ENCODE measurements around the gene EPB41L2.

The EPB41L2 gene

DNA sequence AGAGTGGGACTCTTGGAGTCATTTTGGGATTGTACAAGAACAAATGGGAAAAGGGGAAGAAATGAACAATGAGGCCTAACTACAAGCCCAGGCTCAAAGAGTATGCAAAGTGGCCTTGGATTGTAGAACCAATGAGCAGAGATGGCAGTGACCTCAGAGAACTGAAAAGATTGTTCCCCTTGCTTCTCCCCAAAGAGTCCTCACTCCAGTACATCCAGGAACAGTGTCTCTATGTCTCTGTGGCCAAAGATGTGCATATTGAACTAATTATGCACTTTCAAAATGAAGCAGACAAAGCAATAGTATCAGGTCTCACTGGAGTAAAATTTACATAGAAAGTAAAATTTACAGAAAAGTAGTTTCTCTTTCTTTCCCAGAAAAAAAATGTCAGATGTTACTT is 154.9 kb downstream of the EPB41L2 start:
- no peak for TF ChIP-seq ZNF274 (IDR thresholded peaks at IDR 0.05; ENCODE audit: low read depth, low read length)
- no peak overlapping the region for H3K4me3 ChIP-seq (ENCODE audit: low read length)

DNA sequence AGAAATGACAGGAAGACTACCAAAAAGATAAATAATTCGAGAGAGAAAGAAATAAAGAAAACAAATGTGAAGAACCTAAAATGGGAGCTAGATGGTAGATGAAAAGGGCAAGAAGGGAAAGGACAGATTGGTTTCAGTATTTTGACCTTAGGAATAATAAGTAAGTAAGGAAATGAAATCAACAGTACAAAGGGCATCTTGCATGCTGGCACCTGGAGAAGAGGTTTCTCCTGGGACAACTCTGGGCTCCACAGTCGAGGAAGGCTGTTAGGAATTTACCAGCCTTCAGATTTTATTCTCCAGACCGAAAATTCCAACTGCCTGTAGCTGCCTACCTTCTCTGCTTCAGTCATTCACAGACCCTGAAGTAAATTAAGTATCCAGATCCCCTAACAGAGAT is 155.4 kb downstream of the EPB41L2 start:
- no peak overlapping the region for H3K4me3 ChIP-seq (ENCODE audit: low read length)
- no peak for TF ChIP-seq ZNF274 (IDR thresholded peaks at IDR 0.05; ENCODE audit: low read depth, low read length)

DNA sequence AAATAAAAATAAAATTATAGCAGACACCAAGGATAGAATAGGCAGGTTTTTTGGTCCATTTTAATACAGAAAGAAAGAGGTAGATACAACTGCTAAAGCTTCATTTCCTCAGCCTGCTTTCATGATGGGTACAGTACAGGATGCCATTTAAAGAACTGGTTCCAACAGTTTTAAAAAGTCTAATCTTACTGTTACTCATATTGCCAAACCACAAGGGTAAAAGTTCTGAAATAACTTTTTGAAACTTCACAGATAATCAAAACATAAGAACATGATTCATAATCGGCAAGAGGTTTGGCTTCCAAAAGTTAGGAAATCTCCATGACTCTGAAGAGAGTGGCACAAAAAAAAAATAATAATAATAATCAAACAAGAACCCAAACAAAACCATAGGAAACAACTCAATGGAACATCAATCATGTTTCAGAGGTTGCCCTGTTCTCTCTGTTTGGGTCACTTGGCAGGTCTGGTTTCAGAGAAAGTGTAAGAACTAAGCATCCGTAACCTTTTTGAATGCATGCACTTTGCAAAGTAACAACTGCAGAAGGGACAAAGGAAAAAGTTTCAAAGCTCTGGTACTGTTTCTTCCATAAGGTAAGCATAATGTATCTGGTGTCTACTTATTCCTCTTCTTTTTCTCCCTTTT is 156.2 kb downstream of the EPB41L2 start:
- no peak for TF ChIP-seq ZNF274 (IDR thresholded peaks at IDR 0.05; ENCODE audit: low read depth, low read length)
- H3K4me3 ChIP-seq (ENCODE audit: low read length), result no peak overlapping the region

DNA sequence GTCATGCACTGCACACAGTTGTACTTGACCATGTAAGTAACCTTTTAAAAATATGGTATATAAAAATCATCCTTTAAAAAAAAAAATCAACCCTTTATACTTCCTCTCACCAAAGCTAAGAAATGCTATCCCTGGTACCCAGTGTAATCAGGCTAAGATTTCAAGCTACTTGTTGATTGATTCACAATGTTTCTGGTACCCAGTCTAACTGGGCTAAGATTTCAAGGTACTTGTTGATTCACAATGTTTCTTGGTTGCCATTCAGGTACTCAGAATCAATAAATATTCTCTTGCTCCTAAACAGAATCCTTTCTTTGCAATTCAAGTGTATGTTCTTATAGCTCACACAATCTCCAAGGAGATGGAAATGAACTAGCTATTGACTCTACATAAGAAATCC is 159.4 kb downstream of the EPB41L2 start:
- TF ChIP-seq ZNF274 (IDR thresholded peaks at IDR 0.05; ENCODE audit: low read depth, low read length), result no peak
- no peak overlapping the region for H3K4me3 ChIP-seq (ENCODE audit: low read length)

DNA sequence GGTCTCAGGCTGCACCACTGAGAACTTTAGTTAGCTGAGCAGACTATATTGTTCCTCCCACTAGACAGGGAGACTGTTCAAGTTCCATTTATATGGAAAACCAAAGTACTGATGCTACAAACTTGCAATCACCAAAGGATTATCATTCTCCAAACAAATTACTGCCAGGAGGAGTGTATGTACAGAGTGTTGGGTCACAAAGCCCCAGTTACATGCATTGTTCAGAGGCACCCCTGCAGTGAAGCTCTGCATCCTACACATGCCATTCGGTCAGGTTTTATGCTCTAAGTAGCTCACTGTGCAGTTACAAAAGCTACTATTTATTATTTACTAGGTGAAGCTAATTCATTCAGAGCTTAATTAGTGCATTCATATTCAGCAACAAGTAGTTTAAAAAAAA is 160.0 kb downstream of the EPB41L2 start:
- TF ChIP-seq ZNF274 (IDR thresholded peaks at IDR 0.05; ENCODE audit: low read depth, low read length), result no peak
- no peak overlapping the region for H3K4me3 ChIP-seq (ENCODE audit: low read length)

DNA sequence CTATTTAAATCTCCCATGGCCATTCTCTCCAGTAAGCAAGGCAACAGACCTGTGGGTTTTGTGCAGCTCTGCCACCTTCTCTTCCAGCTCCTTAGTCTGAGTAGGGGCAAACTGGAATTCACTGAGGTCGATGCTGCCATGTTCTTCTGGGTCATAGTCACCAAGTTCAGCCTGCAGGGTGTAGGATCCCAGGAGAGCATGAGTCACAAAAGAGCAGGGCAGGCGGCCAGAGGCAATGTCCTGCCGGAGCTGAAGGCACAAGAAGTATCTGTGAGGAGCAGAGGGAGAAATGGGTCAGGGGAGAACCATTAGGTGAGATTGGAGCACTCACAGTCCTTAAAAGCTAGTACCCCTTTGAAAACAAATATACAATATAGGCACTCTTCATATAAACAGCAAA is 162.1 kb downstream of the EPB41L2 start:
- TF ChIP-seq ZNF274 (IDR thresholded peaks at IDR 0.05; ENCODE audit: low read depth, low read length), result no peak
- no peak overlapping the region for H3K4me3 ChIP-seq (ENCODE audit: low read length)

DNA sequence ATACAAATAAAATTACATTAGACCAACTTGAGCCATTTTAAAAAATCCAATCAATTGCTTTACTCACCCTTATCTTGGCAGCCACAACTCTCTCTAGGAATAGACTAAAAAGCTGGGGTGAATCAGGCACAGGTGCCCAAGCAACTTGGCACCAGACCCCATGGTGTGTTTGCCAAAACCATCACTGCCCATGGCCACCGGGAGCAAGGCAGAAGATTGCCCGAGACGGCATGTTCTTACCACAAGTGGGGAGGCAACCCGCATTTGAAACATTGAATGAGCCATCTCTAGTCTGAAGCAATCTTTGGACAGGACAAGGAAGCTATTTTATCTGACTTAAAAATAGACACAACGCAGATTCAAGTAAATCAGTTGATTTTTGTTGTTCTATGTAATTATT is 166.8 kb downstream of the EPB41L2 start:
- no peak for TF ChIP-seq ZNF274 (IDR thresholded peaks at IDR 0.05; ENCODE audit: low read depth, low read length)
- H3K4me3 ChIP-seq (ENCODE audit: low read length), result no peak overlapping the region

DNA sequence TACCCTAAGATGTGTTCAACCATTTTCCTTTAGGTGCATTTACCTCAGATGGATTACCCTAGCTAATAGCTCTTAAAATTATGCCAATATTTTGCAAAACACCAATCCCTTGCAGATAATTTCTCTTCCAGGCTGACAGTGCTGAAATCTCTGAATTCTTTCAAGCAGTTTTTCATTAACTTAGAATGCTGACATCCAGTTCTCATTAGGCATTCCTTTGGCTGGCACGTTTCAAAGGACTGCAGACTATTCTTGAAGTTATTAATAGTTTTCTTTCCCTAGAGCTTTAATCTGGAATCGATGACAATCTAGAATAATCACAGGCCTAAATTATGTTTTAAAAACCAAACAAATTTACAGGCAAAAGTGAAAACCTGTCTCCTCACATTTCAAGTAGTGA is 167.5 kb downstream of the EPB41L2 start:
- no peak for TF ChIP-seq ZNF274 (IDR thresholded peaks at IDR 0.05; ENCODE audit: low read depth, low read length)
- H3K4me3 ChIP-seq (ENCODE audit: low read length), result no peak overlapping the region

DNA sequence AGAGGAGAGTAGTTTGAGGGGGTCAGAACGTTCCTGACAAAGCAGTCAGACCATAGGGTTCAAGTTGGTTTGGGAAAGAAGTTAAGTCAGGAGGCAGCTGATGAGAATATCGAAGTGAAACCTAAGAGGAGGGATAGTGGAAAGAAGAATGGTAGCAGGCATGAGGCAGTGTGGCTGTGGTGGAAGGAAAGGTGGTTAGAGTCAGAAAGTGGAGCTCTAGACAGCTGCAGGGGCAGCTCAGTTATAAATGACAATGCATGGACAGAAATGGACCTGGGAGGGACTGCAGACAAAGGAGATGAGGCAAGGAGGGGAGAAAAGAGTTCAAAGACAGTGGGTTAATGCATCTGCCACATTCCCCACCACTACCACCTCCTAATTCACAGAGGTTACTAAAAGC is 169.3 kb downstream of the EPB41L2 start:
- TF ChIP-seq ZNF274 (IDR thresholded peaks at IDR 0.05; ENCODE audit: low read depth, low read length), result no peak
- no peak overlapping the region for H3K4me3 ChIP-seq (ENCODE audit: low read length)

DNA sequence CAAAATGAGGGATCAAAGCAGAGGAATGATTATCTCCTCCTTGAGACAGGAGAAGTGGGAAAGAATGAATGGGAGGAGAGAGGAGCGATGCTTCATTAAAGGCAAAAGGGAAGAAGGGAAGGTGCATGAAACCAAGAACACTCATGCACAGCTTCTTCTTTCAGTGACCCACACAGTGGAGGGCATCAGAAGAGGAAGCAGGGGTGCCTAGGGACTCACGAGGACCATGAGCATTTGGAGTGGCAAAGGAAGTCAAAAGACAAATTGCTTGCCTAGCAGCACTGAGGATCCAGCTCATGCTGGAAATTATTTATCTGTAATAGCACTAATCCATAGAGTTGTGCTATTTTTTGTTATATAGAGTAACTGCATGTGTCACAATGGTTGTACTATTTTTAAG is 169.8 kb downstream of the EPB41L2 start:
- H3K4me3 ChIP-seq (ENCODE audit: low read length), result no peak overlapping the region
- TF ChIP-seq ZNF274 (IDR thresholded peaks at IDR 0.05; ENCODE audit: low read depth, low read length), result no peak

DNA sequence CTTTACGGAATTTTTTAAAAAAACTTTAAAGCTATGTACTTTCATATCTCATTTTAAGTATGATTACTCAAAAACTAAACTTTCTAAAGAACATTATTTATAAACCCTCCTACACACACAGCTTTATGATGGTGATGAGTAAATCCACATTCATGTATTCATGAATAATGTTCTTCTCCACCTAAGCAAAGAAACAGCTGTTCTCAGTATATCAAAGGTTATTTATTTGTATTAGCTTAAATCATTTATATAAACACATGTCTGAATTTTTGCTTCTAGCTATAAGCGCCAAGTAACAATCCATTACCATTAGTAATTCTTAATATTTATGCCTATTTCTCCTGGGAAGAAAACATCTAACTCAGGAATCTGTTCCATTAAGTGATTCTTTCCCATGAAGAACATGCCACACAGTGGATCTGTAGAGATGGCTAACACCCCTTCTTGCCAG is 172.5 kb downstream of the EPB41L2 start:
- no peak for TF ChIP-seq ZNF274 (IDR thresholded peaks at IDR 0.05; ENCODE audit: low read depth, low read length)
- no peak overlapping the region for H3K4me3 ChIP-seq (ENCODE audit: low read length)

DNA sequence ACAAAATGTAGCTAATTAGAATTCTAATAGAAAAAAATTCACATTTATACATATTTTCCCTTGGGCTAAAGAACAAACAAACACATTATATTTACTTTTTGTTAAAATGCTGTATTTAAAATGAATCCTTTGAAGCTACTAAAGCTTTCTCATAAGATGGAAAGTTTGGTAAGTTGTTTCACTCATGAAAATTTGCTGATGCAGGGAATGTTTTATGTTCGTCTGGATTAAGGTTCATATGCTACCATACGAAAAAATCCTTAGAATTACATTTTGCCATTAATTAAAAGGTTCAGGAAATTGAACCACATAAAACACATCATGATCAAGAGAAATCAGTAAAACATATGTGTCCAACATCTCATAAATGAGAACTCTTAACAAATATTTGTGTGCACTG is 173.6 kb downstream of the EPB41L2 start:
- H3K4me3 ChIP-seq (ENCODE audit: low read length), result no peak overlapping the region
- TF ChIP-seq ZNF274 (IDR thresholded peaks at IDR 0.05; ENCODE audit: low read depth, low read length), result no peak

DNA sequence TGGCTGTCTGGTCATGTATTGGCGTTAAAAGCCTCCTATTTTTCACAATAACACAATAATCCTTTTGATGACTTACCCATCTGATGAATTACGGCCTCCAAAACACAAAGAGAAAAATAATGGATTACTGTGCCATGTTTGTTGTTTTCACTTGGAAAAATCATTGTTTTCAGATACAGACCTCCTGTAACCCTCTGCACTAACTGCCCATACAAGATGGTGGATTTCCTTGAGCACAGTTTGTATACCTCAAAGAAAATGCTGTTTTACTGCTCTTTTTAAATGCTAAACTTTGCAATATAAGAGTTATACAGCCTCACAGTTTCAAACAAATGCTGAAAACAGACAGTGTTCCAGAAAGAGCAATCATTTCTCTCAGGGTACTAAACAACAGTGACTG is 174.8 kb downstream of the EPB41L2 start:
- H3K4me3 ChIP-seq (ENCODE audit: low read length), result no peak overlapping the region
- no peak for TF ChIP-seq ZNF274 (IDR thresholded peaks at IDR 0.05; ENCODE audit: low read depth, low read length)

DNA sequence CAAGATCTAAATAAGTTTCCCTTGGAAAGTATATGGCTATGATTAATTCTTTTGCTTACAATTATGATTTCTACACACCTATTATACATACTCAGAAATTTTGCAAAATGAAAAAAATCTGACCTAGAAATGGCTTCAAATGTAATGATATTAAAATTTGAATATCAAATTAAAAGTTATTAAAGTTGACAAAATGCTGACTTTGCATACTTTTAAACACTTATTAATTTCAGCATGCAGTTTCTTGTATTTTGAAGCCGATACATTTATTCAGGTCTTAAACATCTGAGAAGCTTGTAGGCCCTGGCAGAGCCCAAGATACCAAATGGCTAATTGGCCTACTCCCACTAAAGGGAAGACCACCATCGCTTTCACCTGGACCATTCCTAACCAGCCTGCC is 176.1 kb downstream of the EPB41L2 start:
- no peak overlapping the region for H3K4me3 ChIP-seq (ENCODE audit: low read length)
- TF ChIP-seq ZNF274 (IDR thresholded peaks at IDR 0.05; ENCODE audit: low read depth, low read length), result no peak

DNA sequence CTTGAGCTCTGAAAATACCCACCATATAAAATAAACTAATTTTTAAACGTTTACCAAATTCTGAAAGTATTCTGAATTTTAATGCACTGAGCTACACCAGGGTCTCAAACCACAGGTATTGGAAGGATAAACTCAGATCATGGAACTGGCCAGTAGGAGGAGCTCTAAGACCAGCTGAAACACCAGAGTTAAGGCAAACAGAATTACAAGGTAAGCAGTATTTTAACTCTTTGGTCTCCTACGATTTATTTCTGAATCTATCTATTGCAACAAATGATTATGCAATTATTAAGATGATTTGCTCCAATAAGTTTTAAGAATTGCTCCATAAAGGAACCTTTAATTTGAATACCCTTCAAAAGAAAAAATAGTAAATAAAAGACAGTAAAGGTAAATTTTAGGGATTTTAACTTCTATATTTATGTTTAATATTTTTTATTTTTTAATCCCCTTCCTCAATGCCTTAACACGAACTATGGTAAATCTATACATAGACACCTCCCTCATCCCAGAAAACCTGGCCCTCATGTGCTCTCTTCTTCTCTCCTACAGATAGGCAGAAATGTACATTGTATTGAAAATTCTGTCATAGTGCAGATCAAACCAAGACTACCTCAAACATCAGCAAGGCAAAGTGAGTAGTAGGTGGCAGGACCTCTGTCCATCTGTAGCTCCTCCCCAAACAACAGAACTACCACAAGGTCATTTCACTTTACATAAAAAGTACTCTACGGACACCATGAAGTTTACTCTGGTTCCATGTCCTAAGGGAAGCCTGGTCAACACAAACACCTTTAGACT is 177.5 kb downstream of the EPB41L2 start:
- no peak for TF ChIP-seq ZNF274 (IDR thresholded peaks at IDR 0.05; ENCODE audit: low read depth, low read length)
- H3K4me3 ChIP-seq (ENCODE audit: low read length), result no peak overlapping the region
